Effector memory CD4-positive, alpha-beta T cell (primary cell): ENCODE results near the gene TREML4.
"Not testable (repeated sequence)": the region's sequence is repeated elsewhere in the genome, so short reads cannot be mapped to it uniquely, and the experiment has no call there.

Experiments
- DNase-seq, 3 donors: peaks; one replicate each; pipeline ENCODE4 v3.0.0-alpha.2; 2020
- H3K27ac ChIP-seq: 2 replicates; pipeline ENCODE4 v1.7.0; 2013; ENCODE audit warnings: mild to moderate bottlenecking, low read length, moderate library complexity; ENCODE audit not compliant: insufficient read depth, poor library complexity, severe bottlenecking
- H3K27me3 ChIP-seq: replicated peaks from 2 replicates; pipeline ENCODE4 v1.7.0; 2013; ENCODE audit warnings: mild to moderate bottlenecking, low read length; ENCODE audit not compliant: insufficient read depth, control insufficient read depth, poor library complexity, severe bottlenecking
- H3K36me3 ChIP-seq: 2 replicates; pipeline ENCODE4 v1.7.0; 2013; ENCODE audit warnings: mild to moderate bottlenecking, low read length, moderate library complexity; ENCODE audit not compliant: control insufficient read depth, insufficient read depth
- H3K4me1 ChIP-seq: 2 replicates; pipeline ENCODE4 v1.7.0; 2013; ENCODE audit warnings: low read length, mild to moderate bottlenecking; ENCODE audit not compliant: control insufficient read depth, insufficient read depth, poor library complexity, severe bottlenecking
- H3K4me3 ChIP-seq: 2 replicates; pipeline ENCODE4 v1.7.0; 2013; ENCODE audit warnings: low read length, low read depth, mild to moderate bottlenecking; ENCODE audit not compliant: insufficient read depth, poor library complexity, severe bottlenecking
- H3K9me3 ChIP-seq: 2 replicates; pipeline ENCODE4 v1.7.0; 2013; ENCODE audit warnings: mild to moderate bottlenecking, low read length, moderate library complexity; ENCODE audit not compliant: control insufficient read depth

The TREML4 gene

DNA sequence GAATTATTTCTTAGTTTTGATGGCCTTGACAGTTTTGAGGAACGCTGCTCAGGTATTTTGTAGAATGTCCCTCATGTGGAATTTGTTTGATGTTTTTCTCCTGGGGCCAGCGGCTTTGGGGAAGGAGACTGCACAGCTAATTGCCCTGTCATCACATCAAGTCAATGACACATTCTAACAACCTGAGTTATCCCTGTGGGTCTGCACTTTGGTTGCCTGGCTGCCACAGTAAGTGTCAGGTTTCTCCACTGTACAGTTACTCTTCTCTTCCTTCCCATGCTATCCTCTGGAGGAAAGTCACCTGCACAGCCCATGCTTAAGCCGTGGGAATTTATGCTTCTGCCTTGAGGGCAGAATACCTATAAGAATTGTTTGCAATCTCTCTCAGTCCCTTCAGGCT is 1.4 kb upstream of the TREML4 start:
- H3K27ac ChIP-seq = no peak overlapping the region
- H3K36me3 ChIP-seq = no peaks in the 10 kb centered on the region
- H3K4me1 ChIP-seq = no peaks in the 10 kb centered on the region
- H3K9me3 ChIP-seq = no peaks in the 10 kb centered on the region
- H3K4me3 ChIP-seq = no peak overlapping the region
- H3K27me3 ChIP-seq = no peaks in the 10 kb centered on the region
- no peak for DNase-seq

DNA sequence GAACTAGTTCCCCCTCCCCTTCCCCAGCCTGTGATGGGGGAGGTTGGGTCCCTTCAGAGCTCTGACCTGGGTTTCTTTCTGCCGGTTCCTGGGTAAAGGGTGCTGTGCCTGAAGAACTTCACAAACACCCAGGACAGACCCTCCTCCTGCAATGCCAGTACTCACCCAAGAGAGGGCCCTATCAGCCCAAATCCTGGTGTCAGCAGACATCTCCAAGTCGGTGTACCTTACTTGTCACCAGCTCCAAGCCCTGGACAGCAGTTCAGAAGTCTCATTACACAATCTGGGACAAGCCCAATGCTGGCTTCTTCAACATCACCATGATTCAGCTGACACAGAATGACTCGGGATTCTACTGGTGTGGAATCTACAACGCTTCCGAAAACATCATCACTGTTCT is 467 bp downstream of the TREML4 start:
- no peaks in the 10 kb centered on the region for H3K9me3 ChIP-seq
- DNase-seq = no peak
- H3K4me1 ChIP-seq = no peaks in the 10 kb centered on the region
- H3K27ac ChIP-seq = no peak overlapping the region
- no peaks in the 10 kb centered on the region for H3K36me3 ChIP-seq
- no peaks in the 10 kb centered on the region for H3K27me3 ChIP-seq
- no peak overlapping the region for H3K4me3 ChIP-seq

DNA sequence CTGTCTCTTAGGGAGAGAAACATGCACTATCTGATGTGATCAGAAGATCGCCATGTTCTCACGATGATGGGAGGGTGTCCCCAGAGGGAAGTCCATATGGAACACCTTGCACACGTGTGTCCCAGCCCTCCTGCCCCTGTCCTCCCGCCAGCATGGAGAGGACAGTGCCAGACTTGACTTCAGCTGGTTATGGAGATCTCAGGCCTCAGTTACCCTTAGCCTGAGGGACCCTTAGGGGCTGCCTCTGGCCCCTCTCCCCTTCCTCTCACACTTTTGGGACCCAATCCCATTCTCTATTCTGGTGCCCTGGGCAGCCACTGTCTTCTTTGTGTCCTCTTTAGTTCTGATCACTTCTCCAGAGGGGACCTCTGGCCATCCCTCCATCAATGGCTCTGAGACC is 1.6 kb downstream of the TREML4 start:
- no peak for DNase-seq
- Histone ChIP-seq H3K27ac (no peak overlapping the region), H3K4me1 (no peaks in the 10 kb centered on the region), H3K4me3 (no peak overlapping the region), H3K27me3 (no peaks in the 10 kb centered on the region), H3K9me3 (no peaks in the 10 kb centered on the region), H3K36me3 (no peaks in the 10 kb centered on the region)

DNA sequence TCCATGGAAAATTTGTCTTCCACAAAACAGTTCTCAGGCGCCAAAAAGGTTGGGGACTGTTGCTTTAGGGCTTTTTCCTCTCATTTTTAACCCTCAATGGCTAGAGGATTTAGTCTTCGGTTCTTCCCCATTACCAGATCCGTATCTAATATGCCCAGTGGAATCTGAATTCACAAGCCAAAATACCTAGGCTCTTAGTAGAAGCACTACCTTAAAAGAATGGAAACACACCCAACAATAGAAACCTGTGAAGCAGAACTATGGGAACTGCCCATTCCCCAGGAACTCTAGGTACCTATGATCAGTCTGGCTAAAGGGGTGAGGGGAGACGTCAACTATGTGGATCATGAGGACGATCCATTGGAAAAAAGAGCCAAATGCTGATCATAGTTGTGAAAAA is 3.1 kb downstream of the TREML4 start:
- H3K27me3 ChIP-seq = no peaks in the 10 kb centered on the region
- no peak for DNase-seq
- no peaks in the 10 kb centered on the region for H3K9me3 ChIP-seq
- no peaks in the 10 kb centered on the region for H3K36me3 ChIP-seq
- H3K4me1 ChIP-seq = no peaks in the 10 kb centered on the region
- no peak overlapping the region for H3K27ac ChIP-seq
- no peak overlapping the region for H3K4me3 ChIP-seq

DNA sequence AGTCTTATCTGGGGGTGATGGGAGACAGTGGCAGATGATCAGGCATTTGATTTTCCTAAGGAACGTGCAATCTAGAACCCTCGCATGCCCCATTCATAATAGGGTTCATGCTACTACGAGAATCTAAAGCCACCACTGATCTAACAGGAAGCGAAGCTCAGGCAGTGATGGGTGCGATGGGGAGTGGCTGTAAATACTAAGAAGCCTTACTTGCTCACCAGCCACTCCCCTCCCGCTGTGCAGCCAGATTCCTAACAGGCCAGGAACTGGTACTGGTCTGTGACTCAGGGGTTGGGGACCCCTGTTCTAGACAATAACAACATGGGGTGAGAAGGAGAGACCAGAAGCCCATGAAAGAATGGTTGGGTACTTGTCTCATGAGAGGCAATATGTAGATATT is 4.5 kb downstream of the TREML4 start:
- no peak overlapping the region for H3K4me3 ChIP-seq
- H3K27ac ChIP-seq = no peak overlapping the region
- H3K36me3 ChIP-seq = no peaks in the 10 kb centered on the region
- no peaks in the 10 kb centered on the region for H3K9me3 ChIP-seq
- no peaks in the 10 kb centered on the region for H3K27me3 ChIP-seq
- DNase-seq = no peak
- no peaks in the 10 kb centered on the region for H3K4me1 ChIP-seq

- Histone ChIP-seq H3K27me3 (no peaks in the 10 kb centered on the region), H3K4me1 (no peaks in the 10 kb centered on the region), H3K9me3 (no peaks in the 10 kb centered on the region), H3K27ac (no peak overlapping the region), H3K36me3 (no peaks in the 10 kb centered on the region), H3K4me3 (no peak overlapping the region)
- DNase-seq = no peak
Observed at GRCh38 chr6:41236276-41236675, 8.1 kb downstream of the TREML4 start.

- Histone ChIP-seq H3K4me3 (no peak overlapping the region), H3K4me1 (no peaks in the 10 kb centered on the region), H3K27me3 (no peaks in the 10 kb centered on the region), H3K36me3 (no peaks in the 10 kb centered on the region), H3K27ac (no peak overlapping the region), H3K9me3 (no peaks in the 10 kb centered on the region)
- DNase-seq = no peak
Observed at GRCh38 chr6:41237128-41237527, 9.0 kb downstream of the TREML4 start.

DNA sequence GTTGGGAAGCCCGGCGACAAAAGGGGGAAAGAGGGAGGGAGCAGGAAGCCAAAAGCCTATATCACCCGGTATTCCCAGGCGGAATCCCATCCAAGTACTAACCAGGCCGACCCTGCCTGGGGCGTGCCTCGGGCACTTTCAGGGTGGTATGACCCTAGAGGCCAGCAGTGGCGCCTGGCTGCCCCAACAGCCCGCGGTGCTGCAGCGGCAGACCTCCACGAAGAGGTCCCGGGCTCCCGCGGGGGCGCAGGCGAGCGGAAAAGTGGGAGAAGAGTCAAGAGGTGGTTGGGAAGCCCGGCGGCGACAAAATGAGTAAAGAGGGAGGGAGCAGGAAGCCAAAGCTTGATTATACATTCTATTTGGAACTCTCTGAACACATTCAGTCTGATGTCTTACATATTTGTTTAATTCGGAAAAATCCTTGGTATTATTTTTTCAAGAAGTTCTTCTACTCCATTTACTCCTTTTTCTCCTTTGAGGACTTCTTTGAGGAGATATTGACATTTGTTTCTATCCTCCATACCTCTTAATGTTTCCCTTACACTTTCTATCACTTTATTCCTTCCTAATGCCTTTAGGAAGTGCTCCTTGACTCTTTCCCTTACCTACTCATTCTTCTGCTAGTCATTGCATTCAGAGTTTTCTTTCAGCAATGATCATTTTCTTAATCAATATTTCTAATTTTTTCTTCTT is 11.5 kb downstream of the TREML4 start:
- Histone ChIP-seq H3K4me3 (no peak overlapping the region), H3K4me1 (no peaks in the 10 kb centered on the region), H3K9me3 (no peaks in the 10 kb centered on the region), H3K36me3 (no peaks in the 10 kb centered on the region), H3K27me3 (no peaks in the 10 kb centered on the region), H3K27ac (no peak overlapping the region)
- DNase-seq = no peak

GRCh38 chr6:41246529-41246928 is 18.4 kb downstream of the TREML4 start:
- not testable (repeated sequence) for H3K9me3 ChIP-seq, H3K4me1 ChIP-seq, H3K4me3 ChIP-seq, H3K36me3 ChIP-seq, H3K27me3 ChIP-seq, DNase-seq, H3K27ac ChIP-seq

- no peaks in the 10 kb centered on the region for H3K36me3 ChIP-seq
- H3K4me3 ChIP-seq = no peak overlapping the region
- H3K4me1 ChIP-seq = peaks cover 3% of the 10 kb centered on the region
- no peaks in the 10 kb centered on the region for H3K27me3 ChIP-seq
- H3K27ac ChIP-seq = no peak overlapping the region
- no peaks in the 10 kb centered on the region for H3K9me3 ChIP-seq
- no peak for DNase-seq
Observed at GRCh38 chr6:41247288-41247865, 19.2 kb downstream of the TREML4 start.
